T-helper 17 cell (primary cell): ENCODE results near the gene SPARCL1. TPM values are rescaled to one million over a fixed set of nuclear protein-coding genes. Genes with fewer than 3 reads are reported as not detected.
"Not testable (repeated sequence)": the region's sequence is repeated elsewhere in the genome, so short reads cannot be mapped to it uniquely, and the experiment has no call there.

Source experiments
- ATAC-seq: fragments of 150-1000 bp; cut with Tn5 transposase; 2 replicates; pipeline ENCODE4 v1.10.0; 2021; ENCODE audit warnings: mild to moderate bottlenecking, moderate library complexity
- DNase-seq, 3 donors: peaks; one replicate each; pipeline versions ENCODE4 v3.0.0 to v3.0.0-alpha.2; 2020 to 2021
- H3K9me3 ChIP-seq: one replicate; pipeline ENCODE4 v1.7.0; 2013; ENCODE audit warnings: low read length, mild to moderate bottlenecking; ENCODE audit not compliant: control insufficient read depth, poor library complexity, severe bottlenecking
- H3K27ac Mint-ChIP-seq: one replicate; pipeline ENCODE4 v1.8.0; 2022; ENCODE audit warnings: mild to moderate bottlenecking, moderate library complexity, mixed read lengths
- H3K27me3 Mint-ChIP-seq: one replicate; pipeline ENCODE4 v1.8.0; 2022; ENCODE audit warnings: mixed read lengths
- H3K36me3 Mint-ChIP-seq: one replicate; pipeline ENCODE4 v1.8.0; 2022; ENCODE audit warnings: low read depth, mixed read lengths
- H3K4me1 Mint-ChIP-seq: one replicate; pipeline ENCODE4 v1.8.0; 2022; ENCODE audit warnings: mild to moderate bottlenecking, mixed read lengths
- H3K4me3 Mint-ChIP-seq: one replicate; pipeline ENCODE4 v1.8.0; 2022; ENCODE audit warnings: mild to moderate bottlenecking, moderate library complexity, mixed read lengths
- total RNA-seq, 4 donors: library from RNA in 2 of 4; stranded (reverse) in 2 of 4; gene quantifications; one replicate each; pipeline ENCODE4 v1.2.3 and lab custom pipeline; 2022 to 2026

The SPARCL1 gene
- total RNA-seq (not detected), total RNA-seq (lab: John Stamatoyannopoulos, UW) (0 reads per million in 2 donors)

- no peaks in the 10 kb centered on the region for H3K36me3 Mint-ChIP-seq
- H3K4me3 Mint-ChIP-seq: no peak within 1 kb of the TSS
- peaks cover 13% of the 10 kb centered on the region for H3K27me3 Mint-ChIP-seq
- H3K27ac Mint-ChIP-seq: no peak within 1 kb of the TSS
- no peaks in the 10 kb centered on the region for H3K9me3 ChIP-seq
- no peak for ATAC-seq
- no peaks in the 10 kb centered on the region for H3K4me1 Mint-ChIP-seq
- no peak for DNase-seq
Observed at GRCh38 chr4:87529187-87529586, at the start of gene SPARCL1. Gene SPARCL1 (minus strand): TSS chr4:87529376. CDS start chr4:87499574, 29,802 bp downstream.

- no peaks in the 10 kb centered on the region for H3K9me3 ChIP-seq
- no peaks in the 10 kb centered on the region for H3K4me1 Mint-ChIP-seq
- no peak for DNase-seq
- peaks cover 13% of the 10 kb centered on the region for H3K27me3 Mint-ChIP-seq
- H3K36me3 Mint-ChIP-seq: no peaks in the 10 kb centered on the region
- ATAC-seq: no peak
- H3K4me3 Mint-ChIP-seq: no peak overlapping the region
- H3K27ac Mint-ChIP-seq: no peak overlapping the region
Observed at GRCh38 chr4:87575983-87576382, 46.8 kb upstream of the SPARCL1 start.

GRCh38 chr4:87575408-87575807 lies 46.2 kb upstream of the SPARCL1 start:
- no peaks in the 10 kb centered on the region for H3K9me3 ChIP-seq
- ATAC-seq (no peak), DNase-seq (no peak)
- Mint-ChIP-seq H3K27ac (no peak overlapping the region), H3K27me3 (peaks cover 19% of the 10 kb centered on the region), H3K4me1 (no peaks in the 10 kb centered on the region), H3K4me3 (no peak overlapping the region), H3K36me3 (no peaks in the 10 kb centered on the region)

- H3K36me3 Mint-ChIP-seq: no peaks in the 10 kb centered on the region
- H3K4me1 Mint-ChIP-seq: no peaks in the 10 kb centered on the region
- H3K27me3 Mint-ChIP-seq: peaks cover 19% of the 10 kb centered on the region
- no peaks in the 10 kb centered on the region for H3K9me3 ChIP-seq
- ATAC-seq (no peak), DNase-seq (no peak)
- H3K4me3 Mint-ChIP-seq: no peak overlapping the region
- no peak overlapping the region for H3K27ac Mint-ChIP-seq
Observed at GRCh38 chr4:87574996-87575395, 45.8 kb upstream of the SPARCL1 start.

GRCh38 chr4:87574376-87574775 lies 45.2 kb upstream of the SPARCL1 start:
- not testable (repeated sequence) for ATAC-seq, H3K4me1 Mint-ChIP-seq, H3K4me3 Mint-ChIP-seq, H3K27ac Mint-ChIP-seq, H3K9me3 ChIP-seq, DNase-seq, H3K36me3 Mint-ChIP-seq
- H3K27me3 Mint-ChIP-seq: peaks cover 19% of the 10 kb centered on the region

GRCh38 chr4:87570290-87570805 lies 41.2 kb upstream of the SPARCL1 start:
- no peaks in the 10 kb centered on the region for H3K4me1 Mint-ChIP-seq
- H3K27me3 Mint-ChIP-seq: peaks cover 24% of the 10 kb centered on the region
- ATAC-seq: no peak
- H3K27ac Mint-ChIP-seq: no peak overlapping the region
- no peaks in the 10 kb centered on the region for H3K9me3 ChIP-seq
- no peak for DNase-seq
- no peaks in the 10 kb centered on the region for H3K36me3 Mint-ChIP-seq
- H3K4me3 Mint-ChIP-seq: no peak overlapping the region

- H3K36me3 Mint-ChIP-seq: no peaks in the 10 kb centered on the region
- H3K27ac Mint-ChIP-seq: no peak overlapping the region
- ATAC-seq: no peak
- H3K4me3 Mint-ChIP-seq: no peak overlapping the region
- peaks cover 15% of the 10 kb centered on the region for H3K27me3 Mint-ChIP-seq
- no peak for DNase-seq
- H3K4me1 Mint-ChIP-seq: no peaks in the 10 kb centered on the region
- H3K9me3 ChIP-seq: no peaks in the 10 kb centered on the region
Observed at GRCh38 chr4:87567191-87567590, 38.0 kb upstream of the SPARCL1 start.

GRCh38 chr4:87566276-87566675 lies 37.1 kb upstream of the SPARCL1 start:
- ATAC-seq: no peak
- H3K27ac Mint-ChIP-seq: no peak overlapping the region
- H3K36me3 Mint-ChIP-seq: no peaks in the 10 kb centered on the region
- no peak for DNase-seq
- H3K27me3 Mint-ChIP-seq: peaks cover 15% of the 10 kb centered on the region
- H3K9me3 ChIP-seq: no peaks in the 10 kb centered on the region
- H3K4me3 Mint-ChIP-seq: no peak overlapping the region
- H3K4me1 Mint-ChIP-seq: no peaks in the 10 kb centered on the region

- no peaks in the 10 kb centered on the region for H3K9me3 ChIP-seq
- Mint-ChIP-seq H3K4me1 (no peaks in the 10 kb centered on the region), H3K27me3 (peaks cover 13% of the 10 kb centered on the region), H3K27ac (no peak overlapping the region), H3K4me3 (no peak overlapping the region), H3K36me3 (no peaks in the 10 kb centered on the region)
- DNase-seq (no peak), ATAC-seq (no peak)
Observed at GRCh38 chr4:87565746-87566145, 36.6 kb upstream of the SPARCL1 start.

- H3K9me3 ChIP-seq: no peaks in the 10 kb centered on the region
- no peaks in the 10 kb centered on the region for H3K27me3 Mint-ChIP-seq
- DNase-seq (no peak), ATAC-seq (no peak)
- peaks cover 5% of the 10 kb centered on the region for H3K4me1 Mint-ChIP-seq
- no peak overlapping the region for H3K4me3 Mint-ChIP-seq
- H3K27ac Mint-ChIP-seq: no peak overlapping the region
- H3K36me3 Mint-ChIP-seq: no peaks in the 10 kb centered on the region
Observed at GRCh38 chr4:87560802-87561201, 31.6 kb upstream of the SPARCL1 start.

- Mint-ChIP-seq H3K4me3 (no peak overlapping the region), H3K27me3 (no peaks in the 10 kb centered on the region), H3K27ac (peak overlapping the region; percentile 6), H3K36me3 (no peaks in the 10 kb centered on the region), H3K4me1 (peaks cover 5% of the 10 kb centered on the region)
- ATAC-seq (peak; percentile 86), DNase-seq (no peak)
- H3K9me3 ChIP-seq: no peaks in the 10 kb centered on the region
Observed at GRCh38 chr4:87559090-87559837, 30.1 kb upstream of the SPARCL1 start.

GRCh38 chr4:87557348-87557747 lies 28.2 kb upstream of the SPARCL1 start:
- no peak for DNase-seq
- no peaks in the 10 kb centered on the region for H3K27me3 Mint-ChIP-seq
- H3K36me3 Mint-ChIP-seq: no peaks in the 10 kb centered on the region
- no peak overlapping the region for H3K27ac Mint-ChIP-seq
- no peaks in the 10 kb centered on the region for H3K9me3 ChIP-seq
- no peak overlapping the region for H3K4me3 Mint-ChIP-seq
- peaks cover 5% of the 10 kb centered on the region for H3K4me1 Mint-ChIP-seq
- ATAC-seq: no peak

GRCh38 chr4:87555773-87556619 lies 26.8 kb upstream of the SPARCL1 start:
- H3K27ac Mint-ChIP-seq: no peak overlapping the region
- H3K27me3 Mint-ChIP-seq: no peaks in the 10 kb centered on the region
- no peaks in the 10 kb centered on the region for H3K36me3 Mint-ChIP-seq
- DNase-seq (no peak), ATAC-seq (no peak)
- peaks cover 5% of the 10 kb centered on the region for H3K4me1 Mint-ChIP-seq
- no peaks in the 10 kb centered on the region for H3K9me3 ChIP-seq
- no peak overlapping the region for H3K4me3 Mint-ChIP-seq
